OCI-LY7 (cell line): ENCODE data around the gene FOXN3.

Experiments
- EZH2phosphoT487 ChIP-seq: fragments of 200-600 bp; sonication (generic); IDR thresholded peaks from 2 replicates; pipeline ENCODE4 v1.6.1; 2018; ENCODE audit warnings: low read depth, borderline replicate concordance, mild to moderate bottlenecking, mixed run types, antibody characterized with exemption, low read length, moderate library complexity, mixed read lengths
- TF ChIP-seq, protein P1 (sequence below): fragments of 200-600 bp; sonication (generic); conservative IDR thresholded peaks from 2 replicates; pipeline ENCODE4 v1.5.1; 2014; ENCODE audit warnings: mild to moderate bottlenecking, antibody characterized with exemption, low read length, moderate library complexity, mixed read lengths

GRCh38 chr14:89343356-89343755, 73.7 kb downstream of the FOXN3 start:
- TF ChIP-seq, protein P1, sequence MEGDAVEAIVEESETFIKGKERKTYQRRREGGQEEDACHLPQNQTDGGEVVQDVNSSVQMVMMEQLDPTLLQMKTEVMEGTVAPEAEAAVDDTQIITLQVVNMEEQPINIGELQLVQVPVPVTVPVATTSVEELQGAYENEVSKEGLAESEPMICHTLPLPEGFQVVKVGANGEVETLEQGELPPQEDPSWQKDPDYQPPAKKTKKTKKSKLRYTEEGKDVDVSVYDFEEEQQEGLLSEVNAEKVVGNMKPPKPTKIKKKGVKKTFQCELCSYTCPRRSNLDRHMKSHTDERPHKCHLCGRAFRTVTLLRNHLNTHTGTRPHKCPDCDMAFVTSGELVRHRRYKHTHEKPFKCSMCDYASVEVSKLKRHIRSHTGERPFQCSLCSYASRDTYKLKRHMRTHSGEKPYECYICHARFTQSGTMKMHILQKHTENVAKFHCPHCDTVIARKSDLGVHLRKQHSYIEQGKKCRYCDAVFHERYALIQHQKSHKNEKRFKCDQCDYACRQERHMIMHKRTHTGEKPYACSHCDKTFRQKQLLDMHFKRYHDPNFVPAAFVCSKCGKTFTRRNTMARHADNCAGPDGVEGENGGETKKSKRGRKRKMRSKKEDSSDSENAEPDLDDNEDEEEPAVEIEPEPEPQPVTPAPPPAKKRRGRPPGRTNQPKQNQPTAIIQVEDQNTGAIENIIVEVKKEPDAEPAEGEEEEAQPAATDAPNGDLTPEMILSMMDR, result no peak
- TF ChIP-seq EZH2phosphoT487, result no peak
